GM23338 (cell line): ENCODE data around the gene SUSD3. TPM values are rescaled to one million over a fixed set of nuclear protein-coding genes. Genes with fewer than 3 reads are reported as not detected.

Source experiments
- ATAC-seq: fragments of 200-7000 bp; cut with Tn5 transposase; 3 replicates; pipeline ENCODE4 v1.9.1; 2020
- DNase-seq: peaks from one replicate; pipeline ENCODE4 v3.0.0-alpha.2; 2015; ENCODE audit warnings: low spot score
- H2AFZ ChIP-seq: fragments of 200-600 bp; sonication (generic); 2 replicates; pipeline ENCODE4 v1.8.0; 2016; ENCODE audit warnings: antibody characterized with exemption, mild to moderate bottlenecking, moderate library complexity
- H3F3A ChIP-seq: fragments of 200-600 bp; sonication (generic); replicated peaks from 2 replicates; pipeline ENCODE4 v1.8.0; 2017; ENCODE audit warnings: antibody characterized with exemption, mixed run types, low read depth
- H3K27ac ChIP-seq: fragments of 200-600 bp; sonication (generic); 2 replicates; pipeline ENCODE4 v1.6.1; 2016; ENCODE audit warnings: low read depth
- H3K27me3 ChIP-seq: fragments of 200-600 bp; sonication (generic); 2 replicates; pipeline ENCODE4 v1.8.0; 2016; ENCODE audit warnings: mild to moderate bottlenecking, mixed run types, moderate library complexity; ENCODE audit not compliant: insufficient read depth
- H3K36me3 ChIP-seq: fragments of 200-600 bp; sonication (generic); 2 replicates; pipeline ENCODE4 v1.8.0; 2016; ENCODE audit warnings: mild to moderate bottlenecking; ENCODE audit not compliant: insufficient read depth
- H3K4me1 ChIP-seq: fragments of 200-600 bp; sonication (generic); 2 replicates; pipeline ENCODE4 v1.8.0; 2016; ENCODE audit warnings: mild to moderate bottlenecking, moderate library complexity; ENCODE audit not compliant: insufficient read depth
- H3K4me2 ChIP-seq: fragments of 200-600 bp; sonication (generic); 2 replicates; pipeline ENCODE4 v1.7.1; 2017; ENCODE audit warnings: mixed run types
- H3K4me3 ChIP-seq: fragments of 200-600 bp; sonication (generic); 2 replicates; pipeline ENCODE4 v1.6.1; 2016; ENCODE audit warnings: mixed run types
- H3K79me2 ChIP-seq: fragments of 200-600 bp; sonication (generic); replicated peaks from 2 replicates; pipeline ENCODE4 v1.8.0; 2017; ENCODE audit warnings: mild to moderate bottlenecking; ENCODE audit not compliant: insufficient read depth
- H3K9me2 ChIP-seq: fragments of 200-600 bp; sonication (generic); 2 replicates; pipeline ENCODE4 v1.8.0; 2017; ENCODE audit not compliant: insufficient read depth
- H4K20me1 ChIP-seq: fragments of 200-600 bp; sonication (generic); replicated peaks from 2 replicates; pipeline ENCODE4 v1.8.0; 2017; ENCODE audit warnings: mild to moderate bottlenecking; ENCODE audit not compliant: insufficient read depth
- H3K27ac Mint-ChIP-seq: 2 replicates; pipeline ENCODE4 v1.8.0; 2020; ENCODE audit warnings: inconsistent platforms, mild to moderate bottlenecking, moderate library complexity, mixed read lengths
- H3K27me3 Mint-ChIP-seq: 3 replicates; pipeline ENCODE4 v1.8.0; 2022; ENCODE audit warnings: low read depth, mild to moderate bottlenecking, moderate library complexity, mixed read lengths, inconsistent platforms; ENCODE audit not compliant: insufficient read depth, poor library complexity
- H3K36me3 Mint-ChIP-seq: 3 replicates; pipeline ENCODE4 v1.8.0; 2021; ENCODE audit warnings: low read depth, mild to moderate bottlenecking, inconsistent platforms, moderate library complexity, mixed read lengths
- H3K4me1 Mint-ChIP-seq: 3 replicates; pipeline ENCODE4 v1.8.0; 2020; ENCODE audit warnings: mild to moderate bottlenecking, inconsistent platforms, mixed read lengths
- H3K4me3 Mint-ChIP-seq: 3 replicates; pipeline ENCODE4 v1.8.0; 2021; ENCODE audit warnings: moderate library complexity, mild to moderate bottlenecking, inconsistent platforms, mixed read lengths
- H3K9me3 Mint-ChIP-seq: 3 replicates; pipeline ENCODE4 v1.8.0; 2020; ENCODE audit warnings: moderate library complexity, mild to moderate bottlenecking, inconsistent platforms, mixed read lengths
- CREB1 ChIP-seq: fragments of 250-450 bp; sonication (Bioruptor Pico); IDR thresholded peaks from 2 replicates; pipeline ENCODE4 v1.5.0; 2020; ENCODE audit warnings: low read depth, mild to moderate bottlenecking, moderate library complexity
- ETS1 ChIP-seq: IDR thresholded peaks from 2 replicates; pipeline ENCODE4 v1.6.1; 2016; ENCODE audit warnings: antibody characterized with exemption
- EZH2phosphoT487 ChIP-seq: fragments of 200-600 bp; sonication (generic); IDR thresholded peaks from one replicate; pipeline ENCODE4 v1.8.1; 2018; ENCODE audit warnings: antibody characterized with exemption; ENCODE audit not compliant: unreplicated experiment
- NANOG ChIP-seq: IDR thresholded peaks from 2 replicates; pipeline ENCODE4 v1.6.1; 2016; ENCODE audit warnings: antibody characterized with exemption, borderline replicate concordance
- POLR2AphosphoS5 ChIP-seq: IDR thresholded peaks from 2 replicates; pipeline ENCODE4 v1.6.1; 2016; ENCODE audit warnings: antibody characterized with exemption, low read depth
- REST ChIP-seq: IDR thresholded peaks from one replicate; pipeline ENCODE4 v1.6.1; 2018; ENCODE audit warnings: antibody characterized with exemption; ENCODE audit not compliant: unreplicated experiment
- ZNF114 ChIP-seq: fragments of 250-450 bp; sonication (Bioruptor Pico); IDR thresholded peaks from 2 replicates; pipeline ENCODE4 v1.5.0; 2020; ENCODE audit warnings: mild to moderate bottlenecking, moderate library complexity
- polyA plus RNA-seq: library from polyadenylated mRNA; unstranded; fragments of >200 nt; fragmentation: Nextera tagmentation; extraction: Ambion mirVana; gene quantifications from 2 replicates; pipeline ENCODE4 v1.2.1, GENCODE V29; 2016
- total RNA-seq: library from RNA; depleted of rRNA; stranded (reverse); fragments of >200 nt; shearing (Covaris generic); gene quantifications from 2 replicates; pipeline ENCODE4 v1.2.3, GENCODE V29; 2014
- TF ChIP-seq, protein P1 (sequence below), 2 experiments: fragments of 200-600 bp in 1 of 2; sonication (generic) in 1 of 2; conservative IDR thresholded peaks; 2 replicates each; pipeline versions ENCODE4 v1.5.1 to v1.6.1; 2016 to 2017; ENCODE audit warnings: antibody characterized with exemption in 2 of 2, low read depth in 2 of 2, mild to moderate bottlenecking in 2 of 2, moderate library complexity in 1 of 2

The SUSD3 gene
- total and polyA plus RNA-seq, 2 experiments from 2014 or later: 6.9 to 20.1 TPM

GRCh38 chr9:93023521-93023815 is 35.0 kb upstream of the SUSD3 start:
- Histone ChIP-seq H3K27ac (no peak overlapping the region), H3K36me3 (no peaks in the 10 kb centered on the region), H2AFZ (no peak overlapping the region), H4K20me1 (no peaks in the 10 kb centered on the region), H3K4me2 (no peak overlapping the region), H3K27me3 (no peaks in the 10 kb centered on the region), H3K9me2 (no peaks in the 10 kb centered on the region), H3K4me1 (peaks cover 6% of the 10 kb centered on the region; the same call in 1 of the 2 replicates), H3K79me2 (no peaks in the 10 kb centered on the region), H3K4me3 (no peak overlapping the region), H3F3A (no peaks in the 10 kb centered on the region)
- DNase-seq (no peak), ATAC-seq (no peak)
- no peaks in the 10 kb centered on the region for H3K9me3 Mint-ChIP-seq
- no peaks in the 10 kb centered on the region for H3K36me3 Mint-ChIP-seq
- H3K4me1 Mint-ChIP-seq: peaks cover 13% of the 10 kb centered on the region
- H3K4me3 Mint-ChIP-seq: no peak overlapping the region
- no peak overlapping the region for H3K27ac Mint-ChIP-seq
- peaks cover 5% of the 10 kb centered on the region for H3K27me3 Mint-ChIP-seq
- TF ChIP-seq REST: no peak
- no peak for TF ChIP-seq ZNF114 (CRISPR knock-in tag)
- TF ChIP-seq CREB1 (CRISPR knock-in tag): no peak
- TF ChIP-seq NANOG: no peak
- no peak for TF ChIP-seq EZH2phosphoT487
- TF ChIP-seq, protein P1, sequence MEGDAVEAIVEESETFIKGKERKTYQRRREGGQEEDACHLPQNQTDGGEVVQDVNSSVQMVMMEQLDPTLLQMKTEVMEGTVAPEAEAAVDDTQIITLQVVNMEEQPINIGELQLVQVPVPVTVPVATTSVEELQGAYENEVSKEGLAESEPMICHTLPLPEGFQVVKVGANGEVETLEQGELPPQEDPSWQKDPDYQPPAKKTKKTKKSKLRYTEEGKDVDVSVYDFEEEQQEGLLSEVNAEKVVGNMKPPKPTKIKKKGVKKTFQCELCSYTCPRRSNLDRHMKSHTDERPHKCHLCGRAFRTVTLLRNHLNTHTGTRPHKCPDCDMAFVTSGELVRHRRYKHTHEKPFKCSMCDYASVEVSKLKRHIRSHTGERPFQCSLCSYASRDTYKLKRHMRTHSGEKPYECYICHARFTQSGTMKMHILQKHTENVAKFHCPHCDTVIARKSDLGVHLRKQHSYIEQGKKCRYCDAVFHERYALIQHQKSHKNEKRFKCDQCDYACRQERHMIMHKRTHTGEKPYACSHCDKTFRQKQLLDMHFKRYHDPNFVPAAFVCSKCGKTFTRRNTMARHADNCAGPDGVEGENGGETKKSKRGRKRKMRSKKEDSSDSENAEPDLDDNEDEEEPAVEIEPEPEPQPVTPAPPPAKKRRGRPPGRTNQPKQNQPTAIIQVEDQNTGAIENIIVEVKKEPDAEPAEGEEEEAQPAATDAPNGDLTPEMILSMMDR (conservative IDR thresholded peaks at IDR 0.05; ENCODE audit: low read depth in 2 of 2): no peak
- no peak for TF ChIP-seq ETS1

DNA sequence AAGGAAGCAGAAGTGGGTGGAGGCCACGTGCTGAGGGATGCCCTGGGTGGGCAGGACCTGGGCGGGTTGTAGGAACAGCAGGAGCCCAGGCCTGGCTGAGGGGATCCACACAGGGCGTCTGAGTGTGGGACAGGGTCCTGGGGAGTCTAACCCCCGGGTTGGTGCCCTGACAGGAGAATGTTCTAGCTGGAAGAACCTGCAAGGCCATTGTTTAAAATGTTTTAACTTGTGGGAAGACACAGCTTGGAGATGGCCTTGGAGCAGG is 33.9 kb upstream of the SUSD3 start:
- no peak overlapping the region for H3K27ac Mint-ChIP-seq
- no peak for DNase-seq
- H3K27ac ChIP-seq: no peak overlapping the region
- no peak for TF ChIP-seq REST
- no peak for TF ChIP-seq POLR2AphosphoS5

More for the DNA sequence above, 33.9 kb upstream of the SUSD3 start:
- H3K36me3 Mint-ChIP-seq: no peaks in the 10 kb centered on the region
- Histone ChIP-seq H3F3A (no peaks in the 10 kb centered on the region), H4K20me1 (no peaks in the 10 kb centered on the region), H3K27me3 (no peaks in the 10 kb centered on the region), H2AFZ (no peak overlapping the region; the same call in 1 of the 2 replicates), H3K36me3 (no peaks in the 10 kb centered on the region), H3K4me3 (no peak overlapping the region), H3K9me2 (no peaks in the 10 kb centered on the region), H3K4me2 (no peak overlapping the region), H3K79me2 (no peaks in the 10 kb centered on the region), H3K4me1 (peaks cover 7% of the 10 kb centered on the region; the same call in 1 of the 2 replicates)
- no peak overlapping the region for H3K4me3 Mint-ChIP-seq
- peaks cover 5% of the 10 kb centered on the region for H3K27me3 Mint-ChIP-seq
- H3K9me3 Mint-ChIP-seq: no peaks in the 10 kb centered on the region
- ATAC-seq: no peak
- H3K4me1 Mint-ChIP-seq: peaks cover 9% of the 10 kb centered on the region
